A549 (cell line): ENCODE measurements around the gene EPB41L5. TPM values are rescaled to one million over a fixed set of nuclear protein-coding genes. Genes with fewer than 3 reads are reported as not detected.

Experiments used
- ATAC-seq, 2 experiments: fragments of 200-7000 bp in 1 of 2; fragments of >200 bp in 1 of 2; cut with Nextera tagmentation in 1 of 2; cut with Tn5 transposase in 1 of 2; 3 replicates each; pipeline versions ENCODE4 v1.8.0 to v1.9.1; 2018 to 2020; ENCODE audit warnings: mild to moderate bottlenecking in 1 of 2, moderate library complexity in 1 of 2
- CTCF ChIA-PET: fragments of 300-600 bp; sonication (Branson Sonifier 250); formaldehyde crosslinking; extraction: SDS; loops from one replicate; lab custom pipeline; 2021; ENCODE audit warnings: antibody characterized with exemption, inconsistent platforms; lab: Yijun Ruan, JAX
- POLR2A ChIA-PET: fragments of 350-600 bp; formaldehyde crosslinking; extraction: SDS; loops from one replicate; lab custom pipeline; 2021; ENCODE audit warnings: antibody characterized with exemption, inconsistent platforms; lab: Yijun Ruan, JAX
- DNase-seq, 2 experiments: peaks; one replicate each; pipeline versions ENCODE4 v3.0.0 to v3.0.0-alpha.2; 2011 to 2016; ENCODE audit warnings: low read depth in 1 of 2, low spot score in 1 of 2
- FAIRE-seq: peaks from 2 replicates; lab custom pipeline; 2011; peaks lifted over from hg19 to GRCh38; lab: Jason Lieb, UNC
- H3K27ac ChIP-seq, 2 experiments: fragments of >200 bp; sonication (Bioruptor Twin); formaldehyde crosslinking; 3 replicates each; pipeline ENCODE4 v1.5.1; 2016 to 2017
- H3K4me1 ChIP-seq: fragments of >200 bp; sonication (Bioruptor Twin); formaldehyde crosslinking; 3 replicates; pipeline ENCODE4 v1.6.1; 2016
- H3K4me2 ChIP-seq: fragments of >200 bp; sonication (Bioruptor Twin); formaldehyde crosslinking; 3 replicates; pipeline ENCODE4 v1.6.1; 2016
- H3K4me3 ChIP-seq: fragments of >200 bp; sonication (Bioruptor Twin); formaldehyde crosslinking; 3 replicates; pipeline ENCODE4 v1.5.1; 2016
- H3K9me3 ChIP-seq: fragments of >200 bp; sonication (Bioruptor Twin); formaldehyde crosslinking; 3 replicates; pipeline ENCODE4 v1.6.1; 2016
- BCL3 ChIP-seq: fragments of >200 bp; sonication (Bioruptor Twin); formaldehyde crosslinking; IDR thresholded peaks from 3 replicates; pipeline ENCODE4 v1.6.1; 2016
- CHD2 ChIP-seq: fragments of 150-350 bp; IDR thresholded peaks from 2 replicates; pipeline ENCODE4 v1.6.1; 2014; ENCODE audit warnings: low read length; ENCODE audit not compliant: partially characterized antibody
- CTCF ChIP-seq: fragments of >200 bp; sonication (Bioruptor Twin); formaldehyde crosslinking; IDR thresholded peaks from 3 replicates; pipeline ENCODE4 v1.5.1; 2016
- EHF ChIP-seq: fragments of 250-450 bp; sonication (Bioruptor Pico); IDR thresholded peaks from 2 replicates; pipeline ENCODE4 v1.5.0; 2020; ENCODE audit warnings: mild to moderate bottlenecking
- EHMT2 ChIP-seq: fragments of 200-600 bp; sonication (generic); IDR thresholded peaks from 2 replicates; pipeline ENCODE4 v1.6.1; 2016; ENCODE audit warnings: antibody characterized with exemption, low read depth, mild to moderate bottlenecking, moderate library complexity
- ELK1 ChIP-seq: fragments of 150-350 bp; IDR thresholded peaks from 2 replicates; pipeline ENCODE4 v1.6.1; 2014; ENCODE audit warnings: low read depth, mild to moderate bottlenecking, low read length
- EP300 ChIP-seq, 2 experiments: fragments of >200 bp; sonication (Bioruptor Twin); formaldehyde crosslinking; IDR thresholded peaks; 2 replicates in 1 of 2; 3 replicates in 1 of 2; pipeline ENCODE4 v1.6.1; 2016 to 2017
- FOSB ChIP-seq: fragments of 250-450 bp; sonication (Bioruptor Pico); IDR thresholded peaks from 2 replicates; pipeline ENCODE4 v1.5.0; 2020; ENCODE audit warnings: mild to moderate bottlenecking, moderate library complexity
- FOXS1 ChIP-seq: fragments of 250-450 bp; sonication (Bioruptor Pico); IDR thresholded peaks from 2 replicates; pipeline ENCODE4 v1.5.0; 2020; ENCODE audit warnings: mild to moderate bottlenecking, moderate library complexity
- GATA3 ChIP-seq: IDR thresholded peaks from 2 replicates; pipeline ENCODE4 v1.6.1; 2012; ENCODE audit warnings: borderline replicate concordance
- HOXA7 ChIP-seq: fragments of 250-450 bp; sonication (Bioruptor Pico); IDR thresholded peaks from 2 replicates; pipeline ENCODE4 v1.5.0; 2020; ENCODE audit warnings: mild to moderate bottlenecking, moderate library complexity
- HOXB13 ChIP-seq: fragments of 250-450 bp; sonication (Bioruptor Pico); IDR thresholded peaks from 2 replicates; pipeline ENCODE4 v1.5.0; 2020; ENCODE audit warnings: low read depth, mild to moderate bottlenecking, moderate library complexity
- JUN ChIP-seq, 2 experiments: fragments of >200 bp; sonication (Bioruptor Twin); formaldehyde crosslinking; IDR thresholded peaks; 2 replicates in 1 of 2; 3 replicates in 1 of 2; pipeline ENCODE4 v1.6.1; 2016 to 2017
- KDM5A ChIP-seq: fragments of 200-600 bp; sonication (generic); IDR thresholded peaks from 2 replicates; pipeline ENCODE4 v1.6.1; 2016; ENCODE audit warnings: antibody characterized with exemption, mild to moderate bottlenecking
- MAX ChIP-seq: IDR thresholded peaks from 2 replicates; pipeline ENCODE4 v1.6.1; 2012
- NFE2L2 ChIP-seq: fragments of 150-350 bp; conservative IDR thresholded peaks from 2 replicates; pipeline ENCODE4 v1.6.1; 2014; ENCODE audit warnings: low read length
- NR3C1 ChIP-seq: fragments of >200 bp; sonication (Bioruptor Twin); formaldehyde crosslinking; IDR thresholded peaks from 3 replicates; pipeline ENCODE4 v1.6.1; 2017
- PHF8 ChIP-seq: fragments of 200-600 bp; sonication (generic); IDR thresholded peaks from 2 replicates; pipeline ENCODE4 v1.6.1; 2016; ENCODE audit warnings: low read depth, mild to moderate bottlenecking, antibody characterized with exemption, moderate library complexity, borderline replicate concordance
- POLR2A ChIP-seq: IDR thresholded peaks from 2 replicates; pipeline ENCODE4 v1.6.1; 2012; ENCODE audit warnings: mild to moderate bottlenecking, low read length
- RARB ChIP-seq: fragments of 250-450 bp; sonication (Bioruptor Pico); IDR thresholded peaks from 2 replicates; pipeline ENCODE4 v1.8.0; 2021; ENCODE audit warnings: mild to moderate bottlenecking, moderate library complexity
- RFX5 ChIP-seq: fragments of 450-650 bp; IDR thresholded peaks from 2 replicates; pipeline ENCODE4 v1.7.1; 2014; ENCODE audit warnings: antibody characterized with exemption, mild to moderate bottlenecking, moderate library complexity
- SMC3 ChIP-seq: fragments of >200 bp; sonication (Bioruptor Twin); formaldehyde crosslinking; IDR thresholded peaks from 3 replicates; pipeline ENCODE4 v1.6.1; 2018; ENCODE audit warnings: inconsistent platforms
- SREBF2 ChIP-seq: fragments of 450-650 bp; IDR thresholded peaks from 2 replicates; pipeline ENCODE4 v1.6.1; 2014; ENCODE audit warnings: mild to moderate bottlenecking, moderate library complexity
- TFCP2L1 ChIP-seq: fragments of 250-450 bp; sonication (Bioruptor Pico); IDR thresholded peaks from 2 replicates; pipeline ENCODE4 v1.5.0; 2021; ENCODE audit warnings: mild to moderate bottlenecking
- TP53 ChIP-seq: fragments of 250-450 bp; sonication (Bioruptor Pico); IDR thresholded peaks from 2 replicates; pipeline ENCODE4 v1.5.0; 2021; ENCODE audit warnings: mild to moderate bottlenecking, moderate library complexity
- ZFP36 ChIP-seq: fragments of 450-650 bp; IDR thresholded peaks from 2 replicates; pipeline ENCODE4 v1.6.1; 2014; ENCODE audit warnings: borderline replicate concordance; ENCODE audit not compliant: partially characterized antibody
- WGBS: methylation state at CpG from one replicate; pipeline ENCODE4 v1.1.6; 2017; ENCODE audit errors: missing lambda C conversion rate; 5-methylcytosine and 5-hydroxymethylcytosine counted together
- polyA plus RNA-seq, 4 experiments: library from polyadenylated mRNA; depleted of rRNA in 3 of 4; stranded (reverse); fragments of >200 nt; fragmentation: RNase III in 1 of 4; extraction: RNeasy Plus Mini Kit Qiagen cat#74134 plus additional on column Dnase treatment in 1 of 4; gene quantifications; 2 replicates in 3 of 4; 3 replicates in 1 of 4; pipeline ENCODE4 v1.2.3, GENCODE V29; 2011 to 2017

The EPB41L5 gene
- polyA plus RNA-seq, 2 of the 4 experiments (the other 2 are of a cell fraction): 5.8 to 33.0 TPM

- H3K27ac ChIP-seq: no peak overlapping the region
- DNase-seq: no peak
- ATAC-seq: no peak
- ChIA-PET POLR2A (no interaction called here), CTCF (no interaction called here)
- H3K4me2 ChIP-seq: no peak overlapping the region
- peaks cover 11% of the 10 kb centered on the region for H3K4me1 ChIP-seq
- TF ChIP-seq FOSB (CRISPR knock-in tag): no peak
- TF ChIP-seq JUN (IDR thresholded peaks at IDR 0.05): no peak
- no peak for TF ChIP-seq RFX5
- TF ChIP-seq PHF8: no peak
- TF ChIP-seq ZFP36: no peak
- TF ChIP-seq EHMT2: no peak
- TF ChIP-seq GATA3: no peak
- no peak for TF ChIP-seq HOXB13 (CRISPR knock-in tag)
- TF ChIP-seq MAX: no peak
- TF ChIP-seq HOXA7 (CRISPR knock-in tag): no peak
- no peak for TF ChIP-seq EHF (CRISPR knock-in tag)
- no peak for TF ChIP-seq NR3C1
- no peak for TF ChIP-seq ELK1
- no peak for TF ChIP-seq SREBF2
- TF ChIP-seq CTCF: no peak
- TF ChIP-seq POLR2A: no peak
- TF ChIP-seq NFE2L2: no peak
- TF ChIP-seq, all 56 proteins: peak for 0
- Histone ChIP-seq H3K9me3 (no peaks in the 10 kb centered on the region), H3K4me3 (no peak overlapping the region)
- FAIRE-seq: no peak
- 68% methylated on average over 3 of the region's 3 CpGs for WGBS
Observed at GRCh38 chr2:120032297-120032696, 19.4 kb downstream of the EPB41L5 start.

- 77% methylated on average over 2 of the region's 2 CpGs for WGBS
- FAIRE-seq (no peak), DNase-seq (no peak), ATAC-seq (no peak)
- Histone ChIP-seq H3K4me2 (no peak overlapping the region), H3K27ac (no peak overlapping the region), H3K4me1 (peaks cover 11% of the 10 kb centered on the region), H3K4me3 (no peak overlapping the region), H3K9me3 (no peaks in the 10 kb centered on the region)
- CTCF ChIA-PET: no interaction called here
- POLR2A ChIA-PET: no interaction called here
- TF ChIP-seq FOXS1 (CRISPR knock-in tag): no peak
- TF ChIP-seq EP300 (IDR thresholded peaks at IDR 0.05): no peak
- no peak for TF ChIP-seq SMC3
- no peak for TF ChIP-seq BCL3
- TF ChIP-seq HOXA7 (CRISPR knock-in tag): no peak
- no peak for TF ChIP-seq KDM5A
- no peak for TF ChIP-seq RARB
- no peak for TF ChIP-seq TFCP2L1
- TF ChIP-seq CHD2: no peak
- TF ChIP-seq TP53 (CRISPR knock-in tag): no peak
Observed at GRCh38 chr2:120034027-120034426, 21.1 kb downstream of the EPB41L5 start.
